A673 (cell line): ENCODE data around the gene TBC1D22A.

Experiments used
- CTCF ChIP-seq: fragments of 300-800, 200-600 bp; sonication (generic); conservative IDR thresholded peaks from 2 replicates; pipeline ENCODE4 v1.5.1; 2017; ENCODE audit warnings: low read depth, mild to moderate bottlenecking, antibody characterized with exemption, low read length, moderate library complexity, mixed read lengths
- EZH2 ChIP-seq: fragments of 200-600 bp; sonication (generic); IDR thresholded peaks from 2 replicates; pipeline ENCODE4 v1.6.1; 2017; ENCODE audit warnings: borderline replicate concordance, low read depth, mild to moderate bottlenecking, mixed read lengths, antibody characterized with exemption, low read length; ENCODE audit not compliant: poor library complexity, severe bottlenecking

GRCh38 chr22:47207846-47208554 lies 445.6 kb downstream of the TBC1D22A start:
- TF ChIP-seq CTCF (no peak), EZH2 (no peak)
